ENCODE data around the gene SARDH. TPM values are rescaled to one million over a fixed set of nuclear protein-coding genes. Genes with fewer than 3 reads are reported as not detected.

Gene SARDH
- total RNA-seq, 6 experiments from 2014 or later: 67.3 to 183 (median 101) TPM

GRCh38 chr9:133654736-133655657 lies 83.2 kb downstream of the SARDH start:
- WGBS (ENCODE audit: insufficient coverage, low coverage, low lambda C conversion rate, missing lambda C conversion rate): 35% methylated on average over 13 of the region's 38 CpGs
- TF ChIP-seq CTCF (IDR thresholded peaks at IDR 0.05): no peak
- no peak for TF ChIP-seq POLR2A (IDR thresholded peaks at IDR 0.05)
- H3K27ac ChIP-seq: no peak overlapping the region
- no peaks in the 10 kb centered on the region for H3K36me3 ChIP-seq
- H3K27me3 ChIP-seq: no peaks in the 10 kb centered on the region
- intact Hi-C loops (cut with DNase I): no loop called here
- H3K4me3 ChIP-seq: no peak overlapping the region
- peaks cover 0 to 26% (median 11%) of the 10 kb centered on the region in 4 donors for H3K4me1 ChIP-seq
- no peaks in the 10 kb centered on the region for H3K9me3 ChIP-seq
- no peak for DNase-seq
- ATAC-seq: no peak

- TF ChIP-seq POLR2A (IDR thresholded peaks at IDR 0.05) (no peak), CTCF (IDR thresholded peaks at IDR 0.05) (no peak)
- intact Hi-C loops (cut with DNase I): no loop called here
- H3K27ac ChIP-seq: no peak overlapping the region
- no peak overlapping the region for H3K4me3 ChIP-seq
- H3K4me1 ChIP-seq: peaks cover 0 to 12% (median 5%) of the 10 kb centered on the region in 4 donors
- H3K9me3 ChIP-seq: no peaks in the 10 kb centered on the region
- WGBS (ENCODE audit: insufficient coverage, low coverage, low lambda C conversion rate, missing lambda C conversion rate): 71% methylated on average over 1 of the region's 9 CpGs
- ATAC-seq: no peak
- H3K36me3 ChIP-seq: no peaks in the 10 kb centered on the region
- no peaks in the 10 kb centered on the region for H3K27me3 ChIP-seq
- no peak for DNase-seq
Observed at GRCh38 chr9:133653638-133654037, 84.5 kb downstream of the SARDH start.

GRCh38 chr9:133650026-133650425 lies 88.1 kb downstream of the SARDH start:
- no peaks in the 10 kb centered on the region for H3K27me3 ChIP-seq
- intact Hi-C loops (cut with DNase I): no loop called here
- H3K36me3 ChIP-seq: no peaks in the 10 kb centered on the region
- H3K4me3 ChIP-seq: no peak overlapping the region
- H3K9me3 ChIP-seq: no peaks in the 10 kb centered on the region
- ATAC-seq (no peak), DNase-seq (no peak)
- H3K4me1 ChIP-seq: no peaks in the 10 kb centered on the region
- TF ChIP-seq CTCF (IDR thresholded peaks at IDR 0.05) (no peak), POLR2A (IDR thresholded peaks at IDR 0.05) (no peak)
- 69% methylated on average over 6 of the region's 12 CpGs for WGBS (ENCODE audit: insufficient coverage, low coverage, low lambda C conversion rate, missing lambda C conversion rate)
- H3K27ac ChIP-seq: no peak overlapping the region

GRCh38 chr9:133649194-133649593 lies 89.0 kb downstream of the SARDH start:
- no peak overlapping the region for H3K4me3 ChIP-seq
- DNase-seq: no peak
- ATAC-seq: no peak
- no peaks in the 10 kb centered on the region for H3K4me1 ChIP-seq
- TF ChIP-seq POLR2A (IDR thresholded peaks at IDR 0.05): no peak
- TF ChIP-seq CTCF (IDR thresholded peaks at IDR 0.05): no peak
- H3K27me3 ChIP-seq: no peaks in the 10 kb centered on the region
- H3K36me3 ChIP-seq: no peaks in the 10 kb centered on the region
- 67% methylated on average over 7 of the region's 7 CpGs for WGBS (ENCODE audit: insufficient coverage, low coverage, low lambda C conversion rate, missing lambda C conversion rate)
- no peak overlapping the region for H3K27ac ChIP-seq
- intact Hi-C loops (cut with DNase I): no loop called here
- no peaks in the 10 kb centered on the region for H3K9me3 ChIP-seq

Measured in right lobe of liver (tissue), 6 donors.